ENCODE results near the gene WDR5.
A peak's percentile ranks its signal among the peaks of the same experiment; 100 is the strongest.

WDR5 gene

DNA sequence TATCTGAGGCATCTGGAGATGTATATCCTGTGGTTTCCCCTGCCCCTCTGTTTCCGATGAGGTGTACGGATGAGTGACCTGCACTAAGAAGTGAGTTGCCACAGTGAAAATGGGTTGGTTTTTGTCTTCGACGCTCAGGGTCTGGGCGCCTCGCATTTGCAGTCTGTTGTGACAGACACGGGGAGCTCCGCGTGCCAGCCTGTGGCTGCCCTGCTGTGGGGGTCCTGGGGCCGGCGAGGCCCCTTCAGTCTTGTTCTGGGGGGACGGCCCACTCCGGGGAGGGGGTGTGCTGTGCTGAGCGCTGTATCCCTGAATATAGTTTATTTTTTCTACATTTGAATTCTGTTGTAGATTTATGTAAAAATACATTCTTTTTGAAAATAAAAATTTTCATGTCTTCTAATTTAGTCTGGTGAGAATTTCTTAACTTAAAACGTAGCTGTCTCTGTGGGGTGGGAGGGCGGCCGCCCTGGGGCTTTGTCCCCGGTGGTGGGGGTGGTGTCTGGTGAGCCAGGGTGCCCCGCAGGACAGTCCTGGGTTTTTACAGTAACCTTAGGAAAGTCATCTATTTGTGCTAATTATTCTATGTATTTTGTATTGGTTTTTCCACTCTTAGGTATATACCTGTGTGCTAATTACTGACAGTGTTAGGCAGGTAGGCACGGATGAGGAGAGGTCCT is 23.8 kb downstream of the WDR5 start:
- DNase-seq (ENCODE audit: low read depth), result no peak

DNA sequence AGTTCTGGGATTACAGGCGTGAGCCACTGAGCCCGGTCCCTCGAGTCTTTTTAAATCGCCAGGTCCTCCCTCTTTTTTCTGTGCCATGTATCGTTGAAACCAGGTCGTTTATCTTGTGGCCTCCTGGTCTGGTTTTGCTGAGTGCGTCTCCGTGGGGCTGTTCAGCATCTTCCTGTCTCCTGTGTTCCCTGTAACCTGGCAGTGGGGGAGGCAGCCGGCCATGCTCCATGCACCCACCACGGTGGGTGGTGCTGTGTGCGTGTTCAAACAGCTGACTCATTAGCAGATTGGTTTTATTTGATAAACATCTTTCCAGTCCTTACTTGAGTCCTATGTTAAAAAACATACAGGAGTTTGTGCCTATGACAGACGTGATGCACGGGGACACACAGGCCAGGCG is 25.8 kb downstream of the WDR5 start:
- DNase-seq (ENCODE audit: low read depth), result no peak

DNA sequence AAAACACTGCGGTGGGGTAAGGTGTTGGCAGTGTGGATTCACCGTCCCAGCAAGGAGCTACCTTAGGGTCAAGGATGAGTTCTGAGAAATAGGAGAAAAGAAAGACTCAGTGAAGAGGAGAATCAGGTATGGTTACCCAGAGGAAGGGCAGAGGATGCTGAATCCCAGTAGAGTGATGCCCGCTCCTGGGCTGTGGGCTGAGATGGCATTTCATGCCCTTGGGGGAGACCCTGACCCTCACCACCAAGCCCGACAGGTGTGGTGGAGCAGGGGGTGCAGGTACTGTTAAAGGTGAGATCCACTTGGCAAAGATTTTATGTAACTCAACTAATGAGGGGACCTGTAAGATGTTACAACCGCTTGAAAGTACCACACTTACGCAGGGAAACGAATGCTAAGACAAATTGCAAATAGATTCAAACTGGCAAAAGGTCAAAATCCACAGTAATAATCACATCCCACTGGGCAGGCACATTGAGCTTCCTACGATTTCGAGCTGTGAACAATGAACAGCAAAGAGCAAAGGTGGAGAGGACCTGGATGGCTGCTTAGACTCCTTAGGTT is 26.4 kb downstream of the WDR5 start:
- no peak for DNase-seq (ENCODE audit: low read depth)

- DNase-seq (ENCODE audit: low read depth), result no peak
These were observed 27.1 kb downstream of the WDR5 start for GRCh38 chr9:134162926-134163370.

DNA sequence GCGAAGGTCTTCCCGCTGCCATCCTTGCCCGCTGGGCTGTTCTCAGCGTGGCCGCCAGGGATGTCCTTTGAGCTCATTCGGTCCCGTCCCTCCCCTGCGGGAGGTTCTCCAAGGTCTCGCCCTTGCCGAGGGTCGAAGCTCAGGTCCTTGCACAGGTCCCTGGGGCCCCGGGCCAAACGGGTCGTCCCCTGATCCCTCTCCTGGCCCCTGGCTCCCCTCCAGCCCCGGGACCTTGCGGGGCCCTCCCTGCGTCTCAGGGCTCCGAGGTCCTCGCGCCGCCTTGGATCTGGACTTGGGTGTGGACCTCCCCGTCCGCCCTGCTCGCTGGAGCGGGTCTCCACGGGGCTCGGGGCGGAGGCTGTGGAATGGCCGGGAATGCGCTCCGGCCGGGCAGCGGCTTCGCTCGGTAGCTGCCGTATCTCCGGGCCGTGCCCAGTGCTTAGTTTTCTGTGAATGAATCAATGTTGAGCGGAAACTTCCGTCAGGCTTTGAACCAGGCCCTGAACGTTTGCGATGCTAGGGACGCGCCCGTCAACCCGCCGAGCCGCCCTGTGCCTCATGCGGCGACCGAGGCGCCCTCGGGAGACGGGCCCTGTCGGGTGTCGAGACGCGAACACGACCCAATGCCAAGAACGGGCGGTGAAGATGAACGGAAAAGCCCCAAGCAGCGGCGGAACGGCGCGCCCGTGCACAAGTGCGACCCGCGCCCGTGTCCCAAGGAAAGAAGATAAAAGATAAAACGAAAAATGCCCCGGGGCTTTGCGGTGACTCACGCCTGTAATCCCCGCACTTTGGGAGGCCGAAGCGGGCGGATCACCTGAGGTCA is 27.7 kb downstream of the WDR5 start:
- DNase-seq (ENCODE audit: low read depth), result peak; percentile 71

GRCh38 chr9:134164879-134165278 is 29.0 kb downstream of the WDR5 start:
- no peak for DNase-seq (ENCODE audit: low read depth)

- peak; percentile 35 for DNase-seq (ENCODE audit: low read depth)
These were observed 29.8 kb downstream of the WDR5 start for GRCh38 chr9:134165357-134166315.

DNA sequence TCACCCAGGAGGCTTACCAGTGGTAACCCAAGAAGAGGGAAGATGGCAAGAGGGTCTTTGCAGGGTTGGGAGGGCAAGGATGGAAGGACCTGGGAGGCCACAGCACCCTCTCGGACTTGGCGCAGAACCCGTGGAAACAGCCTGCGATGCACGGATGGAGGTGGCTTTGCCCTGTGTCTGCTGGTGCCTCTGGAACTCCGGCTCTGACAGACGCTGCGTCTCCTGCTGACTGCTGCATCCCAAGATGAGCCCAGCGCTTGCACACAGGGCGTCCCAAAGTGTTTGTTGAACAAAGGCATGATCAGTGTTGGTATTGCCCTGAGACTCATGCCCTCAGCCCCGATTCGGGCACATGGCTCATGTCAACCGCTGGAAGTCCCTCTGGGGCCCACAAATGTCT is 30.5 kb downstream of the WDR5 start:
- DNase-seq (ENCODE audit: low read depth), result no peak

DNA sequence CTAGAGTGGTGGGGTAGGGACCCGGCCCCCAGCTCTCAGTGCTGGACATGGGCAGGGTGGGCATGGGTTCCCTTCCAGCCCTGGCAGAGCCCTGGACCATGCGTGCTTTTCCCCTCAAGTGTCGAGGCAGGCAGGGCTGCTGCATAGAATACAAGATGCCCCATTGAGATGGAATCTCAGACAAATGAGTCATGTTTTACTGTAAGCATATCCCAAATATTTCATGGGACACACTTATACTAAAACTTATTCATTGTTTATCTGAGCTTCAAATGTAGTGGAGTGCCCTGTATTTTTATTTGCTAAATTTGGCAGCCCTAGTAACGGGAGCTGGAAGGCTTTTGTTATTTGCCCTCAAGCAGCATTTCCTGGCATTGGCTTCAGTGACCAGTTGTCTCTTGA is 31.6 kb downstream of the WDR5 start:
- peak; percentile 67 for DNase-seq (ENCODE audit: low read depth)

DNA sequence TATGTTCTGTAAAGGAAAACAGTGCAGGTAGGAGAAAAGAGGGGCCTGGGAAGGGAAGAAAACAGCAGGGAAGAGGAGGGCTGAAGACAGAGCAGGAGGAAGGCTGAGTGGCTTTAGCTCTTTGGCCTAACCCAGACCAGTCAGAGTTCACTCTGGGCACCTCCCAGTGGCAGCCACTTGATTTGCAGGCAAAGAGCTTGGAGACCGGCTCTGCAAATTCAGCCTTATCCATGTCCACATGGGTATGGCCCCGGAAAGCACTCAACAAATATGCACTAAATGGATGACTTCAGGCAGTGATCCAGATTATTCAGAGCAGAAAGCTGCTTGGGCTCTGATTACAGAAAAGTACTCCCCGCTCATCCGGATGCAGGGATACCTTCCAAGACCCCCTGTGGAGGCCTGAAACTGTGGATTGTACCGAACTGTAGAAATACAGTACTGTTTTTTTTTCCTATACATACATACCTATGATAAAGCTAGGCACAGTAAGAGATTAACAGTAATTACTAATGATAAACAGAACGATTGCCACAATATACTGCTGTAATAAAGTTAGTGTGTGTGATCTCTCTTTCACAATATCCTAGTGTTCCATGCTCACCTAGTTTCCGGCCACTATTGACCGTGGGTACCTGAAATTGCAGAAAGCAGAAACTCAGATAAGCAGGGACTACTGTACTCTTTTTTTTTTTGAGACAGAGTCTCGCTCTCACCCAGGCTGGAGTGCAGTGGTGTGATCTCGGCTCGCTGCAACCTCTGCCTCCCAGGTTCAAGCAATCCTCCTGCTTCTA is 33.1 kb downstream of the WDR5 start:
- DNase-seq (ENCODE audit: low read depth), result peak; percentile 17

GRCh38 chr9:134169724-134170401 is 34.0 kb downstream of the WDR5 start:
- DNase-seq (ENCODE audit: low read depth), result no peak

- DNase-seq (ENCODE audit: low read depth), result no peak
These were observed 34.8 kb downstream of the WDR5 start for GRCh38 chr9:134170532-134171315.

- peak; percentile 61 for DNase-seq (ENCODE audit: low read depth)
These were observed 35.7 kb downstream of the WDR5 start for GRCh38 chr9:134171316-134172197.

DNA sequence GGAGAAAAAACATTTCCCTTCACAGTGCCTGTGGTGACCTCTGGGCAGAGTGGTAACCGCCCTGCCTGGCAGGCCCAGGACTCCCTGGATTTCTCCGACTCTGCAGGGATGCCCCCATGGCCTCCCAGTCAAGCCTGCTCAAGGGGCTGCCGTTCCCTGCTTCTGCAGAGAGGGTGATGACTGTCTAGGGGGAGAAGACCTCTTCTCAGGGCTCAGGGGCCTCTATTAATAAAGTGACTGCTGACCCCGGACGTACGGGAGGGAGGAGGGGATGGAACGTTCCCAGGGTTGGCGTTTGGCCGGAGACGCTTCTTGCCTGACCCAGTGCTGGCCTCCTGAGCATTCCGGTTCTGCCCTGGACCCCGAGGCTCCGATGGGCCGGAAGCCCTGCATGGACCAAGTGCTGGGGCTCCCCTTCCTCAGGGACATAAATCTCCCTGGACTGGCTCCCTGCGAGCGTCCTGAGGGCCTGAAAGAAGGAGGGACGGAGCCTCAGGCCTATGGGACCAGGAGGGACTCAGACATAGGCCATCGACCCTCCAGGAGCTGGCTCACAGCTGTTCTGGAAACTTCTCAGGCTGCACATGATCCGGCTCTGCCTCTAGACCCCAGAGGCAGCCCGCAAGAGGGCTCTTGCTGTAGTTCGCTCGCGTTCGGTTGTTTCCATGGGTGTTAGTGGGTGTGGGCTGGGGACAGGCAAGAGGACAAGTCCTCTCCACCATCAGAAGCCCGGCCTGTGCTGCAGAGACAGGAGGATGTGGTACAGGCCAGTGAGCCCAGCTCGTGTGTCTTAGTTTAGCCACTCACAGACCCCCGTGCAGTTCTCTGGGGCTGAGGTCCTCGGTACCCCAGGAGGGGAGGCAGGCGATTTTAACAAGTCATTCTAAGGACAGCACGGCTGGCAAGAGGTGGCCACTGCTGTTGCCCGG is 36.6 kb downstream of the WDR5 start:
- DNase-seq (ENCODE audit: low read depth), result no peak

DNA sequence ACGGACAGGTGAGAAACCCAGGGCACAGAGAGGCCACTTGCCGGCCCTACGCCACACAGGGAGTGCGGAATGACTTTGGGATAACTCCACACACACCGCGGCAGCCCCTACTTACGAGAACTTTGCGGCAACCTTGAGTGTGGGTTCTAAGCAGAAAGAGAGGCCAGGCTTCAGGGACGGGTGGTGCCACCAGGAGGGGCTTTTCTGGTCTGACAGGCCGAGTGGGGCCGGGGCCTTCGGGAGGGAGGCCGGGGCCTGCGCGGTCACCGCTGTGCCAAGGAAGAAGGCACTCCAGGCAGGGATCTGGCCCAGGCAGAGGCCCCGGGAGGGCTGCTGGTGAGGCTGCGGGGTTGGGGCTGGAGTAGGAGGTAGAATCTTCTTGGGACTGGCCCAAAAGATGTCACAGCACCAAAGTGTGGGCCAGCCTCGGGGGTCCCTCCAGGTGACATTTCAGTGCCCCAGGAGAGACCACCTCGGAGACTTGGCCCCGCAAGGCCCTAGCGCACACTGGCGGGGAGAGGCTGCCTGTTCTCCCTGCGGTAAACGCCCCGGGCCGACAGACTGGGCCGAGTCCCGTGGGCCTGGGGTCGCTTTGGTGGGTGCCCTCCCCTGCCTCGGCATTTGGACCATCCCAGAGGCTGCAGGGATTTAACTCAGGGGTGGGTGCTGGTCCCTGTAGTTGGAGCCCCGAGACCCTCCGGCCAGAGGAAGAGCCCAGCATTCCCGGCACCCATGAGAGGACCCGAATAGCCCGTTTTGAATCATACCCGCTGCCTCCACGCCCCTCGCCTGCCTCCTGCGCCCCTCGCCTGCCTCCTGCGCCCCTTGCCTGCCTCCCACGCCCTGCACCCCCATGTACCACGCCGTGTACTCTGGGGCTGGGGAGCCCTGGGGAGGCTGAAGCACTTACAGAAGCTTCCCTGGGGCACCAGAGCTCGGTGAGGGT is 37.5 kb downstream of the WDR5 start:
- DNase-seq (ENCODE audit: low read depth), result no peak

GRCh38 chr9:134174073-134174449 is 38.2 kb downstream of the WDR5 start:
- no peak for DNase-seq (ENCODE audit: low read depth)
